Liver (tissue), 3 donors: ENCODE measurements around the gene NAA38.

Source experiments
- CTCF ChIP-seq: fragments of 150-350 bp; IDR thresholded peaks from 2 replicates; pipeline ENCODE4 v1.5.1; 2017; ENCODE audit warnings: improper control_type of control experiment, low read depth, low read length; ENCODE audit not compliant: missing input control
- GABPA ChIP-seq, 2 donors: IDR thresholded peaks in 1 of 2; conservative IDR thresholded peaks in 1 of 2; 2 replicates each; pipeline ENCODE4 v1.6.1; 2016; ENCODE audit warnings: antibody characterized with exemption in 2 of 2, mild to moderate bottlenecking in 1 of 2, moderate library complexity in 1 of 2
- HNF4A ChIP-seq, 2 donors: conservative IDR thresholded peaks; 2 replicates each; pipeline ENCODE4 v1.6.1; 2016; ENCODE audit warnings: antibody characterized with exemption in 2 of 2, mild to moderate bottlenecking in 2 of 2
- RXRA ChIP-seq, 2 donors: IDR thresholded peaks; 2 replicates each; pipeline ENCODE4 v1.6.1; 2017 to 2018; ENCODE audit warnings: antibody characterized with exemption in 2 of 2, mild to moderate bottlenecking in 1 of 2
- TAF1 ChIP-seq: conservative IDR thresholded peaks from 2 replicates; pipeline ENCODE4 v1.6.1; 2016; ENCODE audit warnings: antibody characterized with exemption, mild to moderate bottlenecking
- TF ChIP-seq, protein P1 (sequence below): IDR thresholded peaks from 2 replicates; pipeline ENCODE4 v1.6.1; 2016; ENCODE audit warnings: antibody characterized with exemption, mild to moderate bottlenecking
- donor health status: healthy.
- donor health status: healthy.

DNA sequence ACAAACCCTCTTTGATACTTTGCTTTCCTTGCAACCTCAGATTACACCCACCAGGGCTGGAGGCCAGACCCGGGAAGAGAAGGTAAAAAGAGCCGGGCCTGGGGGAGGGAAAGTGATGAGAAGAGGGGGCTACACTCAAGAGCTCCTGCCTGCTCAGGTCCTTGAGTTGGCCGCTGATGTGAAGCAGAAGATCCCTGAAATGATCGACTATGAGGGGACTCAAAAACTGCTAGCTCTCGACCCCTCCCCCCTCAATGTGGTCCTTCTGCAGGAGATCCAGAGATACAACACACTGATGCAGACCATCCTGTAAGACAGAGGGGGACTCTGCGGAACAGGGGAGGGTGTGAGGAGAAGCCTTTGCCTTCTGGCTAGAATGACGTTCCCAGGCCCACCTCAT is 26.1 kb downstream of the NAA38 start:
- TF ChIP-seq CTCF = no peak
- TF ChIP-seq, protein P1, sequence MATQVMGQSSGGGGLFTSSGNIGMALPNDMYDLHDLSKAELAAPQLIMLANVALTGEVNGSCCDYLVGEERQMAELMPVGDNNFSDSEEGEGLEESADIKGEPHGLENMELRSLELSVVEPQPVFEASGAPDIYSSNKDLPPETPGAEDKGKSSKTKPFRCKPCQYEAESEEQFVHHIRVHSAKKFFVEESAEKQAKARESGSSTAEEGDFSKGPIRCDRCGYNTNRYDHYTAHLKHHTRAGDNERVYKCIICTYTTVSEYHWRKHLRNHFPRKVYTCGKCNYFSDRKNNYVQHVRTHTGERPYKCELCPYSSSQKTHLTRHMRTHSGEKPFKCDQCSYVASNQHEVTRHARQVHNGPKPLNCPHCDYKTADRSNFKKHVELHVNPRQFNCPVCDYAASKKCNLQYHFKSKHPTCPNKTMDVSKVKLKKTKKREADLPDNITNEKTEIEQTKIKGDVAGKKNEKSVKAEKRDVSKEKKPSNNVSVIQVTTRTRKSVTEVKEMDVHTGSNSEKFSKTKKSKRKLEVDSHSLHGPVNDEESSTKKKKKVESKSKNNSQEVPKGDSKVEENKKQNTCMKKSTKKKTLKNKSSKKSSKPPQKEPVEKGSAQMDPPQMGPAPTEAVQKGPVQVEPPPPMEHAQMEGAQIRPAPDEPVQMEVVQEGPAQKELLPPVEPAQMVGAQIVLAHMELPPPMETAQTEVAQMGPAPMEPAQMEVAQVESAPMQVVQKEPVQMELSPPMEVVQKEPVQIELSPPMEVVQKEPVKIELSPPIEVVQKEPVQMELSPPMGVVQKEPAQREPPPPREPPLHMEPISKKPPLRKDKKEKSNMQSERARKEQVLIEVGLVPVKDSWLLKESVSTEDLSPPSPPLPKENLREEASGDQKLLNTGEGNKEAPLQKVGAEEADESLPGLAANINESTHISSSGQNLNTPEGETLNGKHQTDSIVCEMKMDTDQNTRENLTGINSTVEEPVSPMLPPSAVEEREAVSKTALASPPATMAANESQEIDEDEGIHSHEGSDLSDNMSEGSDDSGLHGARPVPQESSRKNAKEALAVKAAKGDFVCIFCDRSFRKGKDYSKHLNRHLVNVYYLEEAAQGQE = no peak
- no peak for TF ChIP-seq TAF1
- no peak for TF ChIP-seq HNF4A (conservative IDR thresholded peaks at IDR 0.05)
- no peak for TF ChIP-seq RXRA (IDR thresholded peaks at IDR 0.05)
- TF ChIP-seq GABPA (IDR thresholded peaks at IDR 0.05 in 1 of 2, conservative IDR thresholded peaks at IDR 0.05 in 1 of 2) = no peak
